Activated naive CD8-positive, alpha-beta T cell treated with anti-CD3 and anti-CD28 coated beads, Interleukin-2, amount 50 U/mL, for 24 hours (primary cell): ENCODE measurements around the gene CTU1.

Experiments
- ATAC-seq: fragments of 150-1000 bp; cut with Tn5 transposase; one replicate; pipeline ENCODE4 v1.10.0; 2021
- DNase-seq: peaks from one replicate; pipeline ENCODE4 v3.0.0; 2021
- H3K27ac Mint-ChIP-seq: one replicate; pipeline ENCODE4 v1.8.0; 2021; ENCODE audit warnings: mild to moderate bottlenecking, mixed read lengths
- H3K27me3 Mint-ChIP-seq: one replicate; pipeline ENCODE4 v1.8.0; 2021; ENCODE audit warnings: mixed read lengths
- H3K36me3 Mint-ChIP-seq: one replicate; pipeline ENCODE4 v1.8.0; 2021; ENCODE audit warnings: low read depth, mixed read lengths
- H3K4me1 Mint-ChIP-seq: one replicate; pipeline ENCODE4 v1.8.0; 2021; ENCODE audit warnings: mixed read lengths
- H3K4me3 Mint-ChIP-seq: one replicate; pipeline ENCODE4 v1.8.0; 2021; ENCODE audit warnings: mild to moderate bottlenecking, moderate library complexity, mixed read lengths
- H3K9me3 Mint-ChIP-seq: one replicate; pipeline ENCODE4 v1.8.0; 2021; ENCODE audit warnings: mixed read lengths

Gene CTU1

DNA sequence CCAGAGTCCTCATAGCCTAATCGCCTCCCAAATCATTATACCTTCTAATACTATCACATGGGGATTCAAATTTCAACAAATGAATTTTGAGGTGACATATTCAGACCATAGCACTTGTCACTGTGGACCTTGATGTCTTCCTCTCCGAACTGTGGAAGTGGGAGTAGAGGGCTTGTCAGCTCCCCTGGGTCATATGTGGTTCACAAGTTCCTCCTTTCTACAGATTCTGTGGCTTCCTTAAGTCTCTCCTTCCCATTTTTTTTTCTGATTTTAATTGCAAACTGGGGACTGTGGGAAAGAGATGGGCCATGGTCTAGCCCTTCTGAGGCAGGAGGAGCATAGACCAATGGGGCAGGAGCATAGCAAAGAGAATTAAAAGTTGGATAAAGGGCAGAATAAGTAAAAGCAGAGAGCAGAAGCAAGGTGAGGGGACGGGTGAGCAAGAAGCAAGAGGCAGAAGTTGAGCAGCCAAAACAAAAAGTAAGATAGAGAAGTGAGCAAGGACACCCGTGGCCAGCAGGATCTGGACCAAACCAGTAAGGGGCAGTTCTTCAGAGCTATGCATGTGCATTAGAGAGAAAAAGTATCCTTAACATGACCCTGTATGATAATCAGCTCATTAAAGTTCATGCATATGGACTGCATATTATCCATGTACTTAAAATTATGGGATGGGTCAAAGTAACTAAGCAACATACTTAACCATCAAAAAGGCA is 31.2 kb upstream of the CTU1 start:
- H3K27me3 Mint-ChIP-seq: no peaks in the 10 kb centered on the region
- H3K9me3 Mint-ChIP-seq: peaks cover 12% of the 10 kb centered on the region
- H3K4me3 Mint-ChIP-seq: no peak overlapping the region
- H3K36me3 Mint-ChIP-seq: no peaks in the 10 kb centered on the region
- no peak overlapping the region for H3K27ac Mint-ChIP-seq
- H3K4me1 Mint-ChIP-seq: peaks cover 39% of the 10 kb centered on the region
- DNase-seq (no peak), ATAC-seq (no peak)

GRCh38 chr19:51138549-51138979 is 30.4 kb upstream of the CTU1 start:
- Mint-ChIP-seq H3K27ac (no peak overlapping the region), H3K9me3 (peaks cover 12% of the 10 kb centered on the region), H3K27me3 (no peaks in the 10 kb centered on the region), H3K4me1 (peaks cover 37% of the 10 kb centered on the region), H3K36me3 (no peaks in the 10 kb centered on the region), H3K4me3 (no peak overlapping the region)
- ATAC-seq (no peak), DNase-seq (no peak)

DNA sequence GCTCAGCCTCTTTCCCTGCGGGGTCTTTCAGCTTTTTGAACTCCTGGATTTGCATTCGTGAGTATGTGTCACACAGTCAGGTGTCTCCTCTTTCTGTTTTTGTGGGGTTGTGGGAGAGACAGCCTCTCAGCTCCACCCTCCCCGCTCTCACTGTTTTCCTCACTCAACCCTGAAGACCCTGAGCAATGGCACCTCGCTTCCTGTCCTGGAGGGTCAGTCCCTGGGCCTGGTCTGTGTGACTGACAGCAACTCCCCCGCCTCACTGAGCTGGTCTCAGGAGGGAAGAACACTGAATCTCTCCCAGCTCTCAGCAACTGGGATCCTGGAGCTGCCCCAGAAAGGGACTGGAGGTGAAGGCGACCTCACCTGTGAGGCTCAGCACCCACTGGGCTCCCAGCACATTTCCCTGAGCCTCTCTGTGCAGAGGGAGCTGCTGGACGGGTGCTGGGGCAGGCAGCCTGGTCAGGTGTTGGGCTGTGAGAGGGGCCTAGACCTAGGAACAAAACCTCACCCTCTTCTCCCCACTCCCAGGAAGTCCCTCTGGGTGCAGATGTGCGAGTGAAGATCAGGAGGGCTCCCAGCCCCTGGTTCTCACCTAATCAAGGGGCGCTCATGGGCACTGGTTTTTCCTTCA is 29.7 kb upstream of the CTU1 start:
- H3K4me1 Mint-ChIP-seq: peaks cover 37% of the 10 kb centered on the region
- ATAC-seq: no peak
- H3K4me3 Mint-ChIP-seq: no peak overlapping the region
- H3K9me3 Mint-ChIP-seq: peaks cover 12% of the 10 kb centered on the region
- no peaks in the 10 kb centered on the region for H3K36me3 Mint-ChIP-seq
- H3K27me3 Mint-ChIP-seq: no peaks in the 10 kb centered on the region
- H3K27ac Mint-ChIP-seq: peak overlapping the region; percentile 85
- no peak for DNase-seq

DNA sequence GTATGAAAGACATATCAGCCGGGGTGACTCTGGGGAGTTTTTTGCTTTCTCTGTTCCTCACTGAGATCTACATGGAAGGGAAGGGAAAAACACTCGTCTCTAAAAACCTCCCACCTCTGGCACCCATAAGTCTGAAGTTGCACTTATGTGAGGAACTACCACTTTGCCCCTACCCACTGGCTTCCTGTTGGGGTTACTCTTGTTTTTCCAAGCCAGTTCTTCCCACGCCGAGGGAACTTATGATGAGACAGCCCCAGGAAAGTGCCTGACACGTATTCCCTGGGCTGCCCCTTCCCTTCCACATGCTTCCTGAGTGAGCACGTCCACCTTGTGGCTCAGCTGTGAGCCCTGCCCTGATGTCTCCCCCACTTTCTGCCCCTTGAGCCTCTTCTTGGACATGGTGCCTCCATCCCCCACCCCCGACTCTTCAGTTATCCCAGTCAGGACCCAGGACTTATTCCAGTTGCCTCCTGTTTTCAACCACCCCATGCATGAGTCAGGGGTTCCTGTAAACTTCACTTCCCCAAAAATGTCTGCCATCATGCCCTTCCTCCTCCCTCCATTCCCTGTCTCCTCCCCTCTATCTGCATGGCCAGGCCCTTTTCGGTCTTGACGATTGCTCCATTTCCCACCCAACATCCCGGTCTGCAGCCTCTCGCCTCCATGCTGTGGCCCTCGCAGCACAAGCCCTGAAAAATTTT is 28.8 kb upstream of the CTU1 start:
- DNase-seq: no peak
- no peak overlapping the region for H3K4me3 Mint-ChIP-seq
- H3K9me3 Mint-ChIP-seq: peaks cover 12% of the 10 kb centered on the region
- H3K27ac Mint-ChIP-seq: peak overlapping the region; percentile 85
- H3K36me3 Mint-ChIP-seq: no peaks in the 10 kb centered on the region
- H3K27me3 Mint-ChIP-seq: no peaks in the 10 kb centered on the region
- H3K4me1 Mint-ChIP-seq: peaks cover 44% of the 10 kb centered on the region
- ATAC-seq: peak; percentile 27

DNA sequence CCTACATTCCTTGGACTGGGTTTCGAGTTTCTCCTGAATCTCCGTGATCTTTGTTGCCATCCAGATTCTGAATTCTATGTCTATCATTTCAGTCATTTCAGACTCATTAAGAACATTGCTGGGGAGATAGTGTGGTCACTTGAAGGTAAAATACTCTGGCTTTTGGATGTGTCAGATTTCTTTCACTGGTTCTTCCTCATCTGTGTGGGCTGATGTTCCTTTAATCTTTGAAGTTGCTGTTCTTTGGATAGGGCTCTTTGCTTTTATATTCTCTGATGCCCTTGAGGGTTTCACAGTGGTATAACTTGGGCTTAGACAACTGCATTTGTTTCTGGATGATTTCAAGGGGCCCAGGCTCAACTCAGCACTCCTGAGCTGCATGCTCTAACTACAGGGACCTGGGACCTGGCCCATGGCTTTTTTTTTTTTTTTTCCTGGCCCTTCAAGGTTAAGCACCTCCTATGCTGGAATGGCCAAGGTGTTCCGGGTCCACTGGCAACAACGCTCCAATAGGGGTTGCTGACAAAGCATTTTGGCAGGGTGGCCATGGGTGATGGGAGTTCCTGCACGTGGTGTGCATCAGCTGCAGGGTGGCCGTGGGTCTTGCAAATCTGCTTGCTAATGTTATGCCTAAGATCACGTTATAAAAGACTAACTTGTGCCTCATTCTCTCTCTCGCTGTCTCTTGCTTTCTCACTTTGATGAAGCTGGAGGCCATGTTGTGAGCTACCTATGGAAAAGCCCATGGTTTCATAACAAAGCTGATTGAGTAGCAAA is 28.0 kb upstream of the CTU1 start:
- Mint-ChIP-seq H3K27ac (peak overlapping the region; percentile 85), H3K4me3 (no peak overlapping the region), H3K36me3 (no peaks in the 10 kb centered on the region), H3K27me3 (no peaks in the 10 kb centered on the region), H3K9me3 (peaks cover 12% of the 10 kb centered on the region), H3K4me1 (peaks cover 49% of the 10 kb centered on the region)
- ATAC-seq (no peak), DNase-seq (no peak)

- no peaks in the 10 kb centered on the region for H3K36me3 Mint-ChIP-seq
- H3K27ac Mint-ChIP-seq: no peak overlapping the region
- peaks cover 61% of the 10 kb centered on the region for H3K4me1 Mint-ChIP-seq
- H3K27me3 Mint-ChIP-seq: peaks cover 3% of the 10 kb centered on the region
- H3K9me3 Mint-ChIP-seq: peaks cover 12% of the 10 kb centered on the region
- DNase-seq: no peak
- H3K4me3 Mint-ChIP-seq: no peak overlapping the region
- ATAC-seq: no peak
Measured at GRCh38 chr19:51135004-51135403, 26.8 kb upstream of the CTU1 start.

- DNase-seq (no peak), ATAC-seq (peak; percentile 53)
- no peaks in the 10 kb centered on the region for H3K36me3 Mint-ChIP-seq
- H3K4me3 Mint-ChIP-seq: peak overlapping the region; percentile 62
- peaks cover 12% of the 10 kb centered on the region for H3K9me3 Mint-ChIP-seq
- H3K27me3 Mint-ChIP-seq: peaks cover 3% of the 10 kb centered on the region
- H3K27ac Mint-ChIP-seq: peak overlapping the region; percentile 82
- peaks cover 72% of the 10 kb centered on the region for H3K4me1 Mint-ChIP-seq
Measured at GRCh38 chr19:51131780-51132680, 23.8 kb upstream of the CTU1 start.

DNA sequence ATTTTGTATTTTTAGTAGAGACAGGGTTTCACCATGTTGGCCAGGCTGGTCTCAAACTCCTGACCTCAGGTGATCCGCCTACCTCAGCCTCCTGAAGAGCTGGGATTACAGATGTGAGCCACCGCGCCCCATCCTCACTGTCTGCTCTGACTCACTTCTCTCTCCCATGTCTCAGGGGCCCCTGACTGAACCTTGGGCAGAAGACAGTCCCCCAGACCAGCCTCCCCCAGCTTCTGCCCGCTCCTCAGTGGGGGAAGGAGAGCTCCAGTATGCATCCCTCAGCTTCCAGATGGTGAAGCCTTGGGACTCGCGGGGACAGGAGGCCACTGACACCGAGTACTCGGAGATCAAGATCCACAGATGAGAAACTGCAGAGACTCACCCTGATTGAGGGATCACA is 21.5 kb upstream of the CTU1 start:
- peaks cover 2% of the 10 kb centered on the region for H3K9me3 Mint-ChIP-seq
- peaks cover 3% of the 10 kb centered on the region for H3K27me3 Mint-ChIP-seq
- ATAC-seq (no peak), DNase-seq (no peak)
- peaks cover 69% of the 10 kb centered on the region for H3K4me1 Mint-ChIP-seq
- H3K4me3 Mint-ChIP-seq: no peak overlapping the region
- H3K27ac Mint-ChIP-seq: no peak overlapping the region
- H3K36me3 Mint-ChIP-seq: no peaks in the 10 kb centered on the region

GRCh38 chr19:51128227-51128626 is 20.0 kb upstream of the CTU1 start:
- H3K27ac Mint-ChIP-seq: peak overlapping the region; percentile 55
- DNase-seq (no peak), ATAC-seq (no peak)
- peaks cover 3% of the 10 kb centered on the region for H3K27me3 Mint-ChIP-seq
- peaks cover 81% of the 10 kb centered on the region for H3K4me1 Mint-ChIP-seq
- no peaks in the 10 kb centered on the region for H3K9me3 Mint-ChIP-seq
- H3K36me3 Mint-ChIP-seq: no peaks in the 10 kb centered on the region
- H3K4me3 Mint-ChIP-seq: peak overlapping the region; percentile 1

DNA sequence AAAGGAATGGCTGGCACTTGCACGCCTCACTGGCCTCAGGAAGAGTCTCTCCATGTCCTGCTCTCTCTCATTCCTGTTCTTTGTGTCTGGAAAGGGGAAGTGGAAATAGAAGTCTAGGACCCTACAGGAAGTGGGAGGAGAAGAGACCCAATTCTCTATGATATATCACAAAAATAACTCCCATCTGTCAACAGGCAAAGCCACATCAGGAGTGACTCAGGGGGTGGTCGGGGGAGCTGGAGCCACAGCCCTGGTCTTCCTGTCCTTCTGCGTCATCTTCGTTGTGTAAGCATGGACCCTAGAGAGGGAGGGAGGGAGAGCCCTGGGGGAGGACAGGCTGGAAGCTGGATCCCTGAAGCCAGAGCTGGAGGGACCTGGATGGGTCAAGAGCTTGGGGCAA is 19.5 kb upstream of the CTU1 start:
- DNase-seq (peak; percentile 45), ATAC-seq (peak; percentile 47)
- H3K36me3 Mint-ChIP-seq: no peaks in the 10 kb centered on the region
- H3K4me3 Mint-ChIP-seq: peak overlapping the region; percentile 1
- H3K4me1 Mint-ChIP-seq: peaks cover 86% of the 10 kb centered on the region
- peak overlapping the region; percentile 36 for H3K27ac Mint-ChIP-seq
- H3K27me3 Mint-ChIP-seq: peaks cover 3% of the 10 kb centered on the region
- no peaks in the 10 kb centered on the region for H3K9me3 Mint-ChIP-seq

DNA sequence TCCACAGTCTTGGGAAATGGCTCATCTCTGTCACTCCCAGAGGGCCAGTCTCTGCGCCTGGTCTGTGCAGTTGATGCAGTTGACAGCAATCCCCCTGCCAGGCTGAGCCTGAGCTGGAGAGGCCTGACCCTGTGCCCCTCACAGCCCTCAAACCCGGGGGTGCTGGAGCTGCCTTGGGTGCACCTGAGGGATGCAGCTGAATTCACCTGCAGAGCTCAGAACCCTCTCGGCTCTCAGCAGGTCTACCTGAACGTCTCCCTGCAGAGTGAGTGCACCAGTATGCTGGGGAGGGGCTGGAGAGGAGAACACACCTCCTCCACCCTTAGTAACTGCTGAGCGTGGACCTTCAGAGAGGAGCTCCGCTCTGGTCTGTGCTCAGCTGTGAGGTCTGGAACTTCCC is 18.8 kb upstream of the CTU1 start:
- Mint-ChIP-seq H3K9me3 (no peaks in the 10 kb centered on the region), H3K4me1 (peaks cover 86% of the 10 kb centered on the region), H3K27me3 (peaks cover 3% of the 10 kb centered on the region), H3K4me3 (no peak overlapping the region), H3K27ac (peak overlapping the region; percentile 49), H3K36me3 (no peaks in the 10 kb centered on the region)
- ATAC-seq: no peak
- no peak for DNase-seq

DNA sequence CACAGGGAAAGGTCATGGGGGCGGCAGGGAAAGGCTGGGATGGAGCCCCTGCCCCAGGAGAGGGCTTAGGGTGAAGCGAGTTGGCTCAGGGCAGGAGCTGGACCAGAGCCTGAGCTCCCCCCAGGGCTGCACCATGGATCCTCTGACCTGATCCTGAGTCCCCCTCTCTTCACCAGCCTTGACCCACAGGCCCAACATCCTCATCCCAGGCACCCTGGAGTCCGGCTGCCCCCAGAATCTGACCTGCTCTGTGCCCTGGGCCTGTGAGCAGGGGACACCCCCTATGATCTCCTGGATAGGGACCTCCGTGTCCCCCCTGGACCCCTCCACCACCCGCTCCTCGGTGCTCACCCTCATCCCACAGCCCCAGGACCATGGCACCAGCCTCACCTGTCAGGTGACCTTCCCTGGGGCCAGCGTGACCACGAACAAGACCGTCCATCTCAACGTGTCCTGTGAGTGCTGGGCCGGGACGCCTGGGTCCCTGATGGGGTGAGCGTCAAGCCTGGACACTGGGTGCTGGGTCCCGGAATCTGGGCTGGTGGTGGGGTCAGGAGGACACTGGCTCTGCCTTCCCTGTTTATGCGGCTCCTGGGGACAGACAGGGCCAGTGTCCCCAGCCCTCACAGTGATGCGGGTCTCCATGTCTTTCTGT is 17.3 kb upstream of the CTU1 start:
- DNase-seq (no peak), ATAC-seq (no peak)
- H3K4me1 Mint-ChIP-seq: peaks cover 82% of the 10 kb centered on the region
- no peaks in the 10 kb centered on the region for H3K9me3 Mint-ChIP-seq
- H3K27ac Mint-ChIP-seq: peak overlapping the region; percentile 78
- peak overlapping the region; percentile 8 for H3K4me3 Mint-ChIP-seq
- peaks cover under 1% of the 10 kb centered on the region for H3K27me3 Mint-ChIP-seq
- no peaks in the 10 kb centered on the region for H3K36me3 Mint-ChIP-seq

- H3K36me3 Mint-ChIP-seq: no peaks in the 10 kb centered on the region
- H3K4me1 Mint-ChIP-seq: peaks cover 73% of the 10 kb centered on the region
- no peaks in the 10 kb centered on the region for H3K9me3 Mint-ChIP-seq
- DNase-seq (no peak), ATAC-seq (no peak)
- H3K27ac Mint-ChIP-seq: peak within 1 kb of the TSS; percentile 78
- peak within 1 kb of the TSS; percentile 37 for H3K4me3 Mint-ChIP-seq
- no peaks in the 10 kb centered on the region for H3K27me3 Mint-ChIP-seq
Measured at GRCh38 chr19:51124729-51125128, 16.5 kb upstream of the CTU1 start, which contains the start of gene SIGLEC9. SIGLEC9 (plus strand) TSS chr19:51124906; CDS start chr19:51124975, 69 bp downstream.
